GM12873 (cell line): ENCODE results near the gene SLC4A11.

ENCODE experiments used
- CTCF ChIP-seq: IDR thresholded peaks from 2 replicates; pipeline ENCODE4 v1.5.1; 2012; ENCODE audit warnings: low read depth, mild to moderate bottlenecking, moderate library complexity, low read length, control low read depth; ENCODE audit not compliant: insufficient read depth; ENCODE audit errors: missing control alignments

SLC4A11 gene

DNA sequence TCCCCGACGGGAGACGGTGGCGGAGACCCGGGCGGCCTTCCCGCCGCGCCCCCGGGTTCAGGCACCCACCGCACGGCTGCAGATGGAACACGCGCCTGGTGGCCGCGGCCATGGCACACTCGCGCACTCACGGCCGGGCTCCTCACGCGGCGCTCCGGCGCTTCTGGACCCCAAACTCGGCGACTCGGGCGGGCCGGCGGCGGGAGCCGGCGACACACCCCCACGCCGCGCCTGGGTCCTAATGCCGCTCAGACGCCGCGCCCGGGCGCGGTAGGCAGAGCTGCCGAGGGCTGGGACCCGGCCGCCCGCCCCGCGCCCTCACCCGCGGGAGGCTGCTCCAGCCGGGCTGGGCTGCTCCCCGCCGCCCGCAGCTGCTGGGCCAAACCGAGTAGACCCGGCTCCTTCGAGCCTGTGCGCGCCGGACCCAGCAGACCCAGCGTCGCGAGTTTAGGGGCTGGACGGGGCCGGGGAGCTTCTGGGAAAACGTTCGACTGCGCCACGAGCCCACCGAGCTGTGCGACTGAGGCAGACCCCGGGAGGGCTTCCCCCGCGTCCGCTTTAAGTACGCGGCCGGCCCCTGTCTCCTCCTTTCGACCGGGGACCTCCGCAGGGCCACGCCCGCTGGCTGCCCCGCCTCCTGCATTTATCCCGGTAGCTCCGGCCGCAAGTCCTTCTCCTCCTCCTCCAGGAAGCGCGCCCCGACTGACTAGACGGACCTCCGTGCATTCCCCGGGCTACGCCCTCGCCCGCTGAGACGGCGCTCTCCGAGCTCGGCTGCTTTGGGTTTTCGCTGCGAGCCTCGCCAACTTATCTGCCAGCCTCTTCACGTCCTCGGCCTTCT is at the start of gene SLC4A11:
SLC4A11 (minus strand) TSS at position 165 of the 841 bp plus-strand sequence; CDS start at position 112, 53 bp downstream.
- no peak for TF ChIP-seq CTCF

- no peak for TF ChIP-seq CTCF
These were observed 44.3 kb upstream of the SLC4A11 start for GRCh38 chr20:3283222-3283820.

DNA sequence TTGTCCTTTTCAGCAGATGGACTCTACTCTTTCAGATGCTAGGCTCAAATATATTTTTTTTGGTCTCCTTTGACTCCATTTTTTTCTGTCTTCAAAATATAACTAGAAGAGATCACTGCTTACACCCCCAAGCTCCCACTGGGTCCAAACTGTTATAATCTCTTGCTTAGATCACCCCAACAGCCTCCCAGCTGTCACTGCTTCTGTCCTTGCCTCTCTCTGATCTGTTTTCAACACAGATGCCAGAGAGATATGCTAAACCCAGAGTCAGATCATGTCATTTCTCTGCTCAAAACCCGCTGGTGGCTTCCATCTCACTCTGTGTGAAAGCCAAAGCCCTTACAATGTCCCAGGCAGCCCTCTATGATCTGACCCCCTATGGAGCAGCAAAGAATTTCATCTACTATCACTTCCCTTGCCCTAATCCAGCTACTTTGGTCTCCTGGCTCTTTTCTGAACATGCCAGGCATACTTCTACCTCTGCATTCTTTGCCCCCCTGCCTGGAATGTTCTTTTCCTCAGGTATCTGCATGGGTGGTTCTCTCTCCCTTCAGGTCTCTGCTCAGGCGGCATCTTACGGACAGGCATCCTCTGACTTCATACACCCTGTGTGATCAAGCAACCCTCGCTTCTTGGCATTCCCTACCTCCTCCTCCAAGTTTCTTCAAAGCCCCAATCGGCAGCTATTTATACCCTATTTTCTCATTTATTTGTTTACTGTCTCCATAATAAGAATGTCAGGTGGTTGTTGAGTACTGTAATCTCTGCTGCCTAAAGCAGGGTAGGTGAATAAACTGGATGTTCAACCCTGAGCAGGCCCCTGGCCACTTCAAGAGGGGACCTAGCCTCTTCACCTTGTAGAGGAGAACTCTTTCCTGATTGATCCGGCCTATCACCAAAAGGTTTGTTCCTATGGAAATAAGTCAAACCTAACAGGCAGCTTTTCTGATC is 43.6 kb upstream of the SLC4A11 start:
- TF ChIP-seq CTCF: no peak

DNA sequence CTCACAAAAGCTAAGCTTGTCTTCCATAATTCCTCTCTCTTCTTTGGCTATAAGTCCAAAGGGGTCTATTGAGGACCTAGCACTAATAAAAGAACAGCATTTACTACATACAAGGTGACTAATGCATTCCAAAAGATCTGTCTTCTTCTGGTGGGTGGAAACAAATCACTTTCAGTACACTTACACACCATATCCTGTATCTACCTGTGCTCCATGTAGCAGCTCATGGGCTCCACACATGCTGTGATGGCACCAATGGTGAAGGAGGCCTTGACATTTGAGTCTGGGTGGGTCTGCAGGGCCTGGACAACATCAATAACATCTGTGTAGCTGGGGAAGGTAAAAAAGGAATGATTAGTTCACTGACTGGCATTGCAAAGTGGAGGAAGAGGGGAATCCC is 42.4 kb upstream of the SLC4A11 start:
- no peak for TF ChIP-seq CTCF

GRCh38 chr20:3279761-3280160 is 40.8 kb upstream of the SLC4A11 start:
- no peak for TF ChIP-seq CTCF

- TF ChIP-seq CTCF: no peak
These were observed 38.9 kb upstream of the SLC4A11 start for GRCh38 chr20:3277686-3278465.
